Inflammatory macrophage (primary cell): ENCODE results near the gene ITGA8.
"Not testable (repeated sequence)": the region's sequence is repeated elsewhere in the genome, so short reads cannot be mapped to it uniquely, and the experiment has no call there.

Experiments used
- DNase-seq, 2 donors: peaks; one replicate each; pipeline ENCODE4 v3.0.0-alpha.2; 2020 to 2022

Gene ITGA8

GRCh38 chr10:15546606-15547005 lies 173.1 kb downstream of the ITGA8 start:
- DNase-seq: no peak

- DNase-seq: no peak
Measured at GRCh38 chr10:15545884-15546283, 173.8 kb downstream of the ITGA8 start.

GRCh38 chr10:15545266-15545665 lies 174.5 kb downstream of the ITGA8 start:
- DNase-seq: no peak

DNA sequence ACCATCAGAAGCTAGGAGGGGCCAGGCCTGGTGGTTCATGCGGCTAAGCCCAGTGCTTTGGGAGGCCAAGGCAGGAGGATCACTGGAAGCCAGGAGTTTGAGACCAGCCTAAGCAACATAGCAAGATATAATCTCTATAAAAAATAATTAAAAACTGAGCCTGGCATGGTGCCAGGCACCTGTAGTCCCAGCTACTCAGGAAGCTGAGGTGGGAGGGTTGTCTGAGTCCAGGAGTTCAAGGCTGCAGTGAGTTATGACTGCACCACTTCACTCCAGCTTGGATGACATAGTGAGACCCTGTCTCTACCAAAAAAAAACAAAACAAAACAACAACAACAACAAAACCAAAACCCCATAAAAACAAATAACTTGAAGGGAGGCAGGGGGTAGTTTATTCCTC lies 175.7 kb downstream of the ITGA8 start:
- DNase-seq: no peak

GRCh38 chr10:15542817-15543216 lies 176.9 kb downstream of the ITGA8 start:
- DNase-seq: no peak

GRCh38 chr10:15541376-15541775 lies 178.3 kb downstream of the ITGA8 start:
- DNase-seq: no peak

- DNase-seq: no peak
Measured at GRCh38 chr10:15540727-15541126, 179.0 kb downstream of the ITGA8 start.

GRCh38 chr10:15539262-15539661 lies 180.5 kb downstream of the ITGA8 start:
- no peak for DNase-seq

- not testable (repeated sequence) for DNase-seq
Measured at GRCh38 chr10:15534928-15535538, 184.7 kb downstream of the ITGA8 start.

GRCh38 chr10:15531927-15532722 lies 187.6 kb downstream of the ITGA8 start:
- DNase-seq: no peak

- DNase-seq: no peak
Measured at GRCh38 chr10:15528859-15529239, 190.9 kb downstream of the ITGA8 start.

GRCh38 chr10:15526754-15527153 lies 193.0 kb downstream of the ITGA8 start:
- DNase-seq: no peak

DNA sequence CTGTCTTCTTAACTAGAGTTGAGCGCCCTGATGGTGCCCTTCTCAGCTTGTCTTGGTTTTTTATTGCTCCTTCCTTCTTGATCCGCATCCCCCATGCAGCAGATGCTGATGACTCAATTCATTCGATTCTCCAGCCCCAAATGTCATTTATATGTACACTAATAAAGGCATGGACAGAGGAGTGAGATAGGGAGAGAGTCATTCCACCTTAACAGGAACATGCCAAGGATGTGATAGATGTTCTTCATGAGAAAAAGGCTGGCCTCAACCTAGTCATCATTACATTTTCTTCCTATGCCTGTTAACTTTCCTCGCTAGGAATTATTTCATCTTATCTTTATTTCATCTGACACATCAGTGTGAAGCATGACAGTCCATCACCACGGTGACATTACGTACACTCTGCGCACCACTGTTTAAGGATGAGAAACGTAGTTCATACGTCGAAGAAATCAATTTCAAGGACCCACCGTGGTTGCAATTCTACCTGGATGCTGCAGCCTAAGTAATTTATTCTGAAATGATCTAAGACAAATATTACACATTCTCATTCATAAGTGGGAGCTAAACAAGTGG lies 198.3 kb downstream of the ITGA8 start:
- DNase-seq: no peak

- DNase-seq: no peak
Measured at GRCh38 chr10:15518250-15518649, 201.5 kb downstream of the ITGA8 start.

- DNase-seq: no peak
Measured at GRCh38 chr10:15516256-15517085, 203.3 kb downstream of the ITGA8 start.

DNA sequence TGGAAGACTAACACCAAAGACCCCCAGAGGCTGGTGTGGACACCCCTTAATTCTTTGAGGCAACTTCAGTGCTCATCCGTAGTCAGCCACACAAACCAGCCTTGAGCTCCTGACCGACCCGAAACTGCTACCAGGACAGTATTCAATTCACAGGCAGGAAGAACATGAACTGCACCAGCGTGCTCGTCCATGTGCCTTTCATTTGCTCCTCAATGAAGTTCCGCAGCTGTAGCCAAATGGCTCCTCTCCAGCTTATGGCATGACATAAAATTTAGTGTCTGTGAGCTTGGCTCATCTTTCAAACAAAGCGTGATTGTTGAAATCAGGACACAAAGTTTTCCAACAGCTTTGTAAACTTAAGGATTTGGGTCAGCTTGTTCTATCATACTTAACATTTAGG lies 204.5 kb downstream of the ITGA8 start:
- no peak for DNase-seq

DNA sequence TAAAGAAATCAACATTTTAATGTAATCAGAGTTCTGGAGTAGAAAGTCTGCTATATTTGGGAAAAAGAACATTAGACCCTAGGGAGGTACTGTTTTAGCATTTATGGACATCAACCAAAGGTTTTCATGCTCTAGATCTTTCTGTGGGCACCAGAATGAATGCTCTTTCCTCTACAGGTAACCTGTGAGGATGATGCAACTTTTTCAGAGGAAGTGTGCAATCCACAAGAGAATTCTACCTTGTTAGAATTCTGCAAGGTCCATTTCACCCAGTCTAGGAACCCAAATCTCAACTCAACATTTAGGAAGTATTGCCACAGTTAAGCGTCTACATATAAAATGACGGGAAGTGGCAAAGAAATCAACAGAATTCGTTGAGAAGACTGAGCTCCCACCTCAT lies 208.8 kb downstream of the ITGA8 start:
- no peak for DNase-seq

DNA sequence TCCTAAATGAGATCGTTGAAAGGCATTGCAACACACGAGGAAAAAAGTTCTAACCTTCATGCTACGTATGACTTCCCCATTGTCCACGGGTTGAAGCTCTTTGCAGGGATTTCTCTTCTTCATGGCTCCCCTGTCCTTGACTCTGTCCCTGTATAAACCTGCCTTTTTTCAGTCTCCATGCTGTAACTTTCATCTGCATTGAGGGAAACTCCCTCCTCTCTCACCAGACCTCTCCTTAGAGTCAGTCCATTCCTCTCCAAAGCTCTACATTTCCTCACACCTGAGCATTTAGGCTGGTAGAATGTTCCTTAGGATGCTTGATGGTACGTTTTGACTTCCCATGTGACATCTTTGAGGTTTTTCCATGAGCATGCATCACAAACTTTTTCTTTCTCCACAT lies 214.4 kb downstream of the ITGA8 start:
- no peak for DNase-seq

DNA sequence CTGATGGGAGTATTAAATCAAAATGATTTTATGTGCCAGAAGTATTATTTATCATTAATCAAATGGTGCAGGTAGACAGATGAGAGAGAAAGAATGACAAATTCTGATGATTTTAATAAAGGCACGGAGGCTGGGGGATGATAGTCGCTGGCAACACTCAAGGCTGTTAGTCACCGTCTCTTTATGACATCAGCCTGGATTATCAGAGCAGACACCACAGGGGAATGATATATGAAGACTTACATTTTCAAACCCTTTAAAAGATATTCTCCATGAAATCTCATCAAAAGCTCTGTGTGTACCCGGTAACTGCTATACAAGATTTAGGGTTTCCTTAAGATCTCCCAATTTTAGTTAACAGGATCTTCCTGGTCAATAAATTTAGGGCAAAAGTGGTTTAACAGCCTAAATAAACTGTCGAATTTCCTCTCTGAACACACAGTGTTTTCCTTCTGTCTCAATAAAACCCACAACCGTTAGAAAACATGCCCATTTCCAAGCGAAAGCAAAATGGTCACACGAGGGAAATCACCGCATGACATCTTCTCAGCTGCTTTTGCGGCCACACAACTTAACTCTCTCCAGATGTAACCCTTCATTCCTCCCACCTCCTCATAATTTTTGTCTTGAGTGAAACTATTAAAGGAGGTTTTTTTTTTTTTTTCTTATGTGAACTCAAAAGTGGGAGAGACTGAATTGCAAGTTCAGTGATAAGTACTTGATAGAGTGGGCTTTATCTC lies 215.5 kb downstream of the ITGA8 start:
- no peak for DNase-seq

DNA sequence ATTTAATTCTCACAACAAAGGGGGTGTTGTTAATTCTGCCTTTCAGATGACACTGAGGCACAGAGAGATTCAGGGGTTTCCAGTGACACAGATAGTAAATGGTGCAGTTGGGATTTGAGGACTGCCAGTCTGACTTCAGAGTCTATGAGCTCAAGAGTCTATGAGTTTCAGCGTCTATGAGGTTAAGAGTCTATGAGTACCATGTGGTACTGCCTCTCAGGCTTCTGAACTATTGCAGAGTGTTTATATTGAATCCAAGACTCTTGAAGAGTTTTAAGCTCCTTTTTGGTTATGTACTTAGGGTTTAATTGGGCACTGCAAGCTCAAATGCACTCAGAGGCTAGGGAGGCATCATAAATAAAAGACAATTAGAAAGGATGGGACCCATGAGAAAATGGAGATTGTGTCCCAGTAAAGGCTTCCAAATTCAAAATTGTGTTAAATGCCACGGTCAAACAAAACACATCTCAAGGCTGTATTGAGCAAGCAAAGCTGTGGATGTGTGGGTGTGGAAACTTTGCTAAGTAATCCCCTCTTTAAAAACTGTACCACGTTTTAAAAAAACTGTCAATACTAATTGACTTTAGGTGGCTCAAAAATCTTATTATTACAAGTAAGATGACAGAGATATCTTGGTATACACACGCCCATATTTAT lies 224.7 kb downstream of the ITGA8 start:
- DNase-seq: no peak

DNA sequence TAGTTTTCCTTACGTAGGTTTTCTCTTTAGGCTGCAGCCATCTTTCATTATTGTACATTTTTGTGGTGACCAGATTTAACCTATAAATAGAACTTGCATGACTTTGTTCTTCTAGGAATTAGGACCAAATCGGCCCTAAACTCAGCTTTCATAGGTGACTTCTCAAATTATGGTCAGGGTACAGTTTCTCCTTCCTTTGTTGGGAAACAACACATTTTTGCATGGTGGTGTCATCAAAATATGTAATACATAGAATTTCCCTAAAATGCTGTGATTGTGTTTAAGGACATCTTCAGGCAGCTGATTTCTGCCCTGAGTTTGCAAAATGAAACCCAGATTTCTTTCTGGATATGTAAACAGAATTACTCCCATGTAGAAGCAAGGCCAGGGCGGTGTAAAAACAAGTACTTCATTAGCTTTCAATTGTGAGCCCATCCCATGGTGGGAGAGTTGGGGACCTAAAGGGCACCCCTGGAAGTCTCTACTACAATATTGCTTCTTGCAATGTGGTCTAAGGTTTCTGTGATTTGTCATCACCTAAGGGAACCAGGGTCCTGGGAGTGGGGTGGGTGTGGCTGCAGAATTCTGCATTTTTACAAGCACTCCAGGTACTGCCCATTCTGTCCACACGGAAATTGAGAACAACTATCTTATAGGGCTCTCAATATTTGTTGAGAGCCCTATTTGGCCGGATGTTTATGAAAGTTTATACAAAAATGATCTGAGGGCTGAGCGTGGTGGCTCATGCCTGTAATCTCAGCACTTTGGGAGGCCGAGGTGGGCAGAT lies 227.7 kb downstream of the ITGA8 start:
- DNase-seq: no peak
